ENCODE measurements around the gene CACFD1.
"Not testable (repeated sequence)": the region's sequence is repeated elsewhere in the genome, so short reads cannot be mapped to it uniquely, and the experiment has no call there.

CACFD1 gene

DNA sequence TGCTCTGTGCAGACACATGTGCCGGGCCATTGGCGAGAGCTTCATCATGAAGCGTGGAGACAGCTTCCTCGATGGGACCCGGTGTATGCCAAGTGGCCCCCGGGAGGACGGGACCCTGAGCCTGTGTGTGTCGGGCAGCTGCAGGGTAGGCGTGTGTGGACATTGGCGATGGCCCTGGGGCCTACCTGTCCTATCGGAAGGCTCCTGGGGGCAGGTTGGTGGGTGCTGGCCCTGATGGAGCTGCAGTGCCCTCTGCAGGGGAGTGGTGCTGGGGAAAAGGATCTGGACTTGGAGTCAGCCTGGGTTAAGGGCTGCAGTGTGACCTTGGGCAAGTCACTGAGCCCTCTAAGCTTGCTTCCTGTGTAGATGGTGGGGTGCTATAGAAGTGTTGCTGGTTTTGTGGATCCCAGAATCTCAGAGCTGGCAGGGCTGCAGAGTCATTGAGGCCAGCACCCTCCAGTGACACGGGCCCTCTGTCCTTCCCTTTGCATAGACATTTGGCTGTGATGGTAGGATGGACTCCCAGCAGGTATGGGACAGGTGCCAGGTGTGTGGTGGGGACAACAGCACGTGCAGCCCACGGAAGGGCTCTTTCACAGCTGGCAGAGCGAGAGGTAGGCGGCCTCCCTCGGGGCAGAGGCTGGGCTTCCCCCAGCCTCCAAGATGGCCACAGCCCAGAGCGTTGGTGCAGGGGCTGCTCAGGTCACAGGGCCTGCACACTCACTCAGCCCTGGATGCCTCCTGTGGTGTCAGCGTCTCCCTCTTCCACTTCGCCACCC lies 21.8 kb upstream of the CACFD1 start:
- DNase-seq (ENCODE audit: insufficient read length, low spot score), result peak; percentile 60
- peak; percentile 73 for FAIRE-seq
- TF ChIP-seq PAX5 (IDR thresholded peaks at IDR 0.05; ENCODE audit: insufficient read depth, low read length, severe bottlenecking), result no peak
- no peak for TF ChIP-seq POLR2AphosphoS5 (IDR thresholded peaks at IDR 0.05; ENCODE audit: low read depth, low read length)
- TF ChIP-seq POLR2A (IDR thresholded peaks at IDR 0.05; ENCODE audit: low read depth, low read length), result no peak
- no peak for TF ChIP-seq TAF1 (IDR thresholded peaks at IDR 0.05; ENCODE audit: low read depth, low read length)
- TF ChIP-seq POU2F2 (IDR thresholded peaks at IDR 0.05; ENCODE audit: low read depth, low read length), result no peak
- TF ChIP-seq SPI1 (IDR thresholded peaks at IDR 0.05; ENCODE audit: low read depth, low read length), result no peak

DNA sequence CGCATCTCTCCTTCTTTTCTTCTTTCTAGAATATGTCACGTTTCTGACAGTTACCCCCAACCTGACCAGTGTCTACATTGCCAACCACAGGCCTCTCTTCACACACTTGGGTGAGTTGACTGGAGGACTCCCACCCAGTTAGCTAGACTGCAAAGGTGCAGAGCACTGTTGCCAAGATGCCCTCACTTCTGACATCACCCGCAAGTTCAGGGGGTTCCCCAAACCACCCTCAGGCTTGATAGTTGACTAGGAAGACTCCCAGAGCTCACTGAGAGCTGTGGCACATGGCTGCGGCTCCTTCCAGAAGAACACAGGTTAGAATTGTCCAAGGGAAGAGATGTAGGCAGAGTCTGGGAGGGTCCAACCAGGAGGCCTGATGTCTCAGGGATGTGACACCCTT lies 20.4 kb upstream of the CACFD1 start:
- FAIRE-seq (no peak), DNase-seq (ENCODE audit: insufficient read length, low spot score) (no peak)
- no peak for TF ChIP-seq TAF1 (IDR thresholded peaks at IDR 0.05; ENCODE audit: low read depth, low read length)
- no peak for TF ChIP-seq POLR2AphosphoS5 (IDR thresholded peaks at IDR 0.05; ENCODE audit: low read depth, low read length)
- no peak for TF ChIP-seq POLR2A (IDR thresholded peaks at IDR 0.05; ENCODE audit: low read depth, low read length)

DNA sequence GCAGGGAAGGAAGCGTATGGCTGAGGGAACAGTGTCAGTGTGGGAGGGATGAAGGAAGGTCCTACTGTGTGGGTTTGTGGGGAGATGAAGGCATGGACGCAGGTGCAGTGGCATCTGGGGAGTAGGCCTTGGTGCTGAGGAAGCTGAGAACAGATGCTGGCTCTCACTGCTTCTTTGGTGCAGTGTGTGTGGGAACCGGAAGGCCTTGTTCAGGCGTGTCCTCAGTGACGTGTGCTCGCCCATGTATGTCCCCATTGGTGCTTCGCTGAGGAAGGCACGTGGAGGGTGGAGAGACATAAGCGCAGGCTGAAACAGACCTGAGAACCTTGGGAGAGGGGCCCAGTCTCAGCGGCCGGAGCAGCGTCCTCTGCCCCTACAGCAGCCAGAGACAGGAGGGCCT lies 18.9 kb upstream of the CACFD1 start:
- TF ChIP-seq POLR2AphosphoS5 (IDR thresholded peaks at IDR 0.05; ENCODE audit: low read depth, low read length) (no peak), POLR2A (IDR thresholded peaks at IDR 0.05; ENCODE audit: low read depth, low read length) (peak; percentile 48; the same call in 1 of the 2 replicates), POU2F2 (IDR thresholded peaks at IDR 0.05; ENCODE audit: low read depth, low read length) (0 out of 2 replicates have a peak, but pooled peaks have one; percentile 18), TAF1 (IDR thresholded peaks at IDR 0.05; ENCODE audit: low read depth, low read length) (no peak), SPI1 (IDR thresholded peaks at IDR 0.05; ENCODE audit: low read depth, low read length) (0 out of 2 replicates have a peak, but pooled peaks have one; percentile 19), PAX5 (IDR thresholded peaks at IDR 0.05; ENCODE audit: insufficient read depth, low read length, severe bottlenecking) (no peak)
- FAIRE-seq (peak; percentile 98), DNase-seq (ENCODE audit: insufficient read length, low spot score) (peak; percentile 87)

DNA sequence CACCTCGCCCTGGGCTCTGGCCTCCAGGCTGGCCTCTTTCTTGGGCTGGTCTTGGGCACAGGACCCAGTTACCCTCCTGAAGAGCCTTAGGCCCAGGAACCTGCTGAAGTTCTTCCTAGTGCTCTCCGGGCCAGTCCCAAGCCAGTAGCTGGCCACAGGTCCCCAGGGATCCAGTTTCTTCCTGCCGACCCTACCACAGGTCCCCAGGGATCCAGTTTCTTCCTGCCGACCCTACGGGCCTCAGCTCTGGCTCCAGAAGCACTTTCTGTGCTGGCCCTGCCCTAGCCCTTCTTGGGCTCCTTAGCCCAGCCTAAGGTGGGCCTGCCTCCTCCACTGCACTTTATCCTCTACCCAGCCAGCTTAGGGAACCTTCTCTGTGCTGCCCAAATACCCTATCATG lies 18.2 kb upstream of the CACFD1 start:
- no peak for FAIRE-seq

DNA sequence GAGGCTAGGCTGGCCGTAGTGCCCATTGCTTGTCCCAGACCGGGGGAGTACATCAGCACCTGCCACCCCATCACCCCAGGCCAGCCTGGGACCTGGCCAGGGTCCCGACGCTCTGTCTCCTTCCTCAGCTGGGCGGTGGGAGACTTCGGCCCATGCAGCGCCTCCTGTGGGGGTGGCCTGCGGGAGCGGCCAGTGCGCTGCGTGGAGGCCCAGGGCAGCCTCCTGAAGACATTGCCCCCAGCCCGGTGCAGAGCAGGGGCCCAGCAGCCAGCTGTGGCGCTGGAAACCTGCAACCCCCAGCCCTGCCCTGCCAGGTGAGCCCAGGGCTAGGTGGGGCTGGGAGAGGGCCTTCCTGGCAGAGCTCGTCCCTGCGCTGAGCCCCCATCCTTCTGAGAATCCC lies 16.5 kb upstream of the CACFD1 start:
- TF ChIP-seq POLR2AphosphoS5 (IDR thresholded peaks at IDR 0.05; ENCODE audit: low read depth, low read length), result no peak
- TF ChIP-seq SPI1 (IDR thresholded peaks at IDR 0.05; ENCODE audit: low read depth, low read length), result no peak
- no peak for TF ChIP-seq POLR2A (IDR thresholded peaks at IDR 0.05; ENCODE audit: low read depth, low read length)
- TF ChIP-seq PAX5 (IDR thresholded peaks at IDR 0.05; ENCODE audit: insufficient read depth, low read length, severe bottlenecking), result no peak
- TF ChIP-seq POU2F2 (IDR thresholded peaks at IDR 0.05; ENCODE audit: low read depth, low read length), result no peak
- no peak for TF ChIP-seq TAF1 (IDR thresholded peaks at IDR 0.05; ENCODE audit: low read depth, low read length)
- no peak for DNase-seq (ENCODE audit: insufficient read length, low spot score)
- no peak for FAIRE-seq

More for the DNA sequence above, 18.2 kb upstream of the CACFD1 start:
- no peak for DNase-seq (ENCODE audit: insufficient read length, low spot score)
- TF ChIP-seq SPI1 (IDR thresholded peaks at IDR 0.05; ENCODE audit: low read depth, low read length) (no peak), PAX5 (IDR thresholded peaks at IDR 0.05; ENCODE audit: insufficient read depth, low read length, severe bottlenecking) (no peak), POLR2AphosphoS5 (IDR thresholded peaks at IDR 0.05; ENCODE audit: low read depth, low read length) (no peak), POU2F2 (IDR thresholded peaks at IDR 0.05; ENCODE audit: low read depth, low read length) (no peak), POLR2A (IDR thresholded peaks at IDR 0.05; ENCODE audit: low read depth, low read length) (no peak), TAF1 (IDR thresholded peaks at IDR 0.05; ENCODE audit: low read depth, low read length) (no peak)

DNA sequence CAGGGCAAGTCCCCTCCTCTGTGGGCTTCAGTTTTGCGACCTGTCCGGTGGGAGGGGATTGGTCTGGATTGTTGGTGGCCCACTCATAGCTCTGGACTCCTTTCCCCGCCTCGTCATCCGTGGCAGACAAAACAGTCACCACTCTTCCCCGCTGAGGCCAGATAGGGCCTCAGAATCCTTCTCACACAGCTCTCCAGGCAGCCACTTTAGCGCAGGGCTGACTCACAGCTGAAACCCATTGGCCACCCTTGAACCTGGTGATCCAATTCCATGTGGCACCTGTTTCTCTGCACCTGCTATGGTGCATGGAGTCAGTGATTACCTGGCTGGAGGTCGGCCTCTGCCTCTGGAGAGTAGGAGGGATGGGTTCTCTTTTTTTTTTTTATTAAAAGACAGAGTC lies 15.8 kb upstream of the CACFD1 start:
- DNase-seq (ENCODE audit: insufficient read length, low spot score), result no peak
- no peak for FAIRE-seq
- TF ChIP-seq POLR2A (IDR thresholded peaks at IDR 0.05; ENCODE audit: low read depth, low read length), result no peak
- TF ChIP-seq SPI1 (IDR thresholded peaks at IDR 0.05; ENCODE audit: low read depth, low read length), result no peak
- TF ChIP-seq POU2F2 (IDR thresholded peaks at IDR 0.05; ENCODE audit: low read depth, low read length), result no peak
- no peak for TF ChIP-seq POLR2AphosphoS5 (IDR thresholded peaks at IDR 0.05; ENCODE audit: low read depth, low read length)
- no peak for TF ChIP-seq PAX5 (IDR thresholded peaks at IDR 0.05; ENCODE audit: insufficient read depth, low read length, severe bottlenecking)
- TF ChIP-seq TAF1 (IDR thresholded peaks at IDR 0.05; ENCODE audit: low read depth, low read length), result no peak

DNA sequence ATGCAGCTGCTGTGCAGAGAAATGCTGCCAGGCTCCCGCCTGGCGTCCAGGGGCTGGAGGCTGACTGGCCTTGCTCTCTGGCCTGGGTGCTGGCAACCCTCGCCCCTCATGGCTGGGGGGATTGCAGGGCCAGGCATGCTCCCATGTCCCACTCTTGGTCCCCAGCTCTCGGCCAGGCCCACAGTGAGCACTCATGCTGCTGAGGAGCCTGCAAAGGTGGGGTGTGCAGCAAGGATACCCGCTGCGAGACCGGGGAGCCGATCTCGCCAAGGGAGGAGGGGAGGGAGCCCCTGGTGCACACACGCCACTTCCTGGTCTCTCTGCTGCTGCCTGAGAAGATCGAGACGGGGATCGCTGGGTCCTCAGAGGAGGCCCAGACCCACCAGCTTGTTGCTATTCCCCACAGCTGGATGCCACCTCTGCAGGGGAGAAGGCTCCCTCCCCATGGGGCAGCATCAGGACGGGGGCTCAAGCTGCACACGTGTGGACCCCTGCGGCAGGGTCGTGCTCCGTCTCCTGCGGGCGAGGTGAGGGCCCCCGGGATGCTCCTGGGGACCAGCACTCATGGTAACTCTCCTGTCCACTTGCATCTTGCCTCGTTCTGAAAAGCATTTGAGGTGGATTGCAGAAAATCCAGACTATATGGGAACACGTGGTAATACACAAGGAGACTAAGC lies 14.3 kb upstream of the CACFD1 start:
- FAIRE-seq, result no peak
- TF ChIP-seq TAF1 (IDR thresholded peaks at IDR 0.05; ENCODE audit: low read depth, low read length), result no peak
- no peak for TF ChIP-seq POLR2AphosphoS5 (IDR thresholded peaks at IDR 0.05; ENCODE audit: low read depth, low read length)
- TF ChIP-seq POLR2A (IDR thresholded peaks at IDR 0.05; ENCODE audit: low read depth, low read length), result no peak
- no peak for TF ChIP-seq SPI1 (IDR thresholded peaks at IDR 0.05; ENCODE audit: low read depth, low read length)
- TF ChIP-seq POU2F2 (IDR thresholded peaks at IDR 0.05; ENCODE audit: low read depth, low read length), result no peak
- no peak for TF ChIP-seq PAX5 (IDR thresholded peaks at IDR 0.05; ENCODE audit: insufficient read depth, low read length, severe bottlenecking)
- DNase-seq (ENCODE audit: insufficient read length, low spot score), result no peak

DNA sequence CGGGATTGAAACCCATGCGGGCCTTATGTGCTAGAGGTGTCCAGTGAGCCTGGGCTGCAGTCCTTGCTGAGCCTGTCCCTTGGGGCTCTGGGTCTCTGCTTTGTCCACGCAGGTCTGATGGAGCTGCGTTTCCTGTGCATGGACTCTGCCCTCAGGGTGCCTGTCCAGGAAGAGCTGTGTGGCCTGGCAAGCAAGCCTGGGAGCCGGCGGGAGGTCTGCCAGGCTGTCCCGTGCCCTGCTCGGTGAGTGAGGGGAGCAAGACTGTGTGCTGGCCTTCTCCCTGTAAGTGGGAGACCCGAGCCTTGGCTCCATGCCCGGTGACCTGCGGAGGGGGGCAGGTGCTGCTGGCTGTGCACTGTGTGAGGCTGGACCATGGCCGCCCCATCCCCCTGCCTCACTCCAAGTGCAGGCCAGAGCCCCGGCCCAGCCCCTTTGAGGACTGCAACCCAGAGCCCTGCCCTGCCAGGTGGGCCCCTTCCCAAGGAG lies 11.2 kb upstream of the CACFD1 start:
- TF ChIP-seq POU2F2 (IDR thresholded peaks at IDR 0.05; ENCODE audit: low read depth, low read length) (no peak), TAF1 (IDR thresholded peaks at IDR 0.05; ENCODE audit: low read depth, low read length) (no peak), SPI1 (IDR thresholded peaks at IDR 0.05; ENCODE audit: low read depth, low read length) (no peak), POLR2A (IDR thresholded peaks at IDR 0.05; ENCODE audit: low read depth, low read length) (no peak), PAX5 (IDR thresholded peaks at IDR 0.05; ENCODE audit: insufficient read depth, low read length, severe bottlenecking) (no peak), POLR2AphosphoS5 (IDR thresholded peaks at IDR 0.05; ENCODE audit: low read depth, low read length) (no peak)
- FAIRE-seq (no peak), DNase-seq (ENCODE audit: insufficient read length, low spot score) (no peak)

DNA sequence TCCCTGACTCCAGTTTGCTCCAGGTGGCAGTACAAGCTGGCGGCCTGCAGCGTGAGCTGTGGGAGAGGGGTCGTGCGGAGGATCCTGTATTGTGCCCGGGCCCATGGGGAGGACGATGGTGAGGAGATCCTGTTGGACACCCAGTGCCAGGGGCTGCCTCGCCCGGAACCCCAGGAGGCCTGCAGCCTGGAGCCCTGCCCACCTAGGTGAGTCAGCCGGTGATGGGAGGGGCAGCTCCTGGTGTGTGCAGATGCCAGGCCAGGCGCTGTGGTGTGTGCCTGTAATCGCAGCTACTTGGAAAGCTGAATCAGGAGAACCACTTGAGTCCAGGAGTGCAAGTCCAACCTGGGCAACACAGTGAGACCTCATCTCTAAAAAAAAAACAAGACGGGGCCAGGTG lies 10.0 kb upstream of the CACFD1 start:
- FAIRE-seq, result no peak
- TF ChIP-seq POU2F2 (IDR thresholded peaks at IDR 0.05; ENCODE audit: low read depth, low read length), result no peak
- no peak for TF ChIP-seq POLR2A (IDR thresholded peaks at IDR 0.05; ENCODE audit: low read depth, low read length)
- TF ChIP-seq PAX5 (IDR thresholded peaks at IDR 0.05; ENCODE audit: insufficient read depth, low read length, severe bottlenecking), result no peak
- TF ChIP-seq SPI1 (IDR thresholded peaks at IDR 0.05; ENCODE audit: low read depth, low read length), result no peak
- TF ChIP-seq TAF1 (IDR thresholded peaks at IDR 0.05; ENCODE audit: low read depth, low read length), result no peak
- TF ChIP-seq POLR2AphosphoS5 (IDR thresholded peaks at IDR 0.05; ENCODE audit: low read depth, low read length), result no peak
- no peak for DNase-seq (ENCODE audit: insufficient read length, low spot score)

DNA sequence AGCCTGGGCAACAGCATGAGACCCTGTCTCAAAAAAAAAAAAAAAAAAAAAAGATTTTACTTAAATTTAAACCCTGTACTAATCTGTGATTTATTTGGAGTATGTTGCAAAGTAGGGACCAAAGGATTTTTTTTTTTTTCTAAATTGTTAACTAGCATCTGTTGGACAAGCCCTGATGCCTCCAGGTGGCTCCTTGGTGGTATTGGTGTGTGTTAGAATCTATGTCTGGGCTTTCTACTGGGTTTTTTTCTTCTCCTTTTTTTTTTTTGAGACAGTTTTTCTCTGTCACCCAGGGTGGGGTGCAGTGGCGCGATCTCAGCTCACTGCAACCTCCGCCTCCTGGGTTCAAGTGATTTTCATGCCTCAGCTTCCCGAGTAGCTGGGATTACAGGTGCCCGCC lies 7.9 kb upstream of the CACFD1 start:
- DNase-seq (ENCODE audit: insufficient read length, low spot score); FAIRE-seq: not testable (repeated sequence)
